Amniotic epithelial cell (primary cell): Measurements from ENCODE around the gene MYO5C.
"Not testable (repeated sequence)": the region's sequence is repeated elsewhere in the genome, so short reads cannot be mapped to it uniquely, and the experiment has no call there.

ENCODE experiments used
- DNase-seq: peaks from one replicate; pipeline ENCODE4 v3.0.0-alpha.2; 2010; ENCODE audit warnings: low read depth

Gene MYO5C

GRCh38 chr15:52306270-52306669 is 10.7 kb upstream of the MYO5C start:
- DNase-seq, result peak; percentile 79

- DNase-seq, result no peak
Observed at GRCh38 chr15:52303093-52303772, 7.6 kb upstream of the MYO5C start.

- no peak for DNase-seq
Observed at GRCh38 chr15:52301265-52301847, 5.8 kb upstream of the MYO5C start.

- no peak for DNase-seq
Observed at GRCh38 chr15:52294881-52295420, 653 bp downstream of the MYO5C start.

GRCh38 chr15:52292780-52293392 is 2.7 kb downstream of the MYO5C start:
- DNase-seq, result no peak

GRCh38 chr15:52291204-52291603 is 4.4 kb downstream of the MYO5C start:
- no peak for DNase-seq

- DNase-seq, result no peak
Observed at GRCh38 chr15:52290800-52291199, 4.8 kb downstream of the MYO5C start.

GRCh38 chr15:52290329-52290728 is 5.3 kb downstream of the MYO5C start:
- no peak for DNase-seq

GRCh38 chr15:52289629-52290081 is 5.9 kb downstream of the MYO5C start:
- DNase-seq, result no peak

- DNase-seq, result no peak
Observed at GRCh38 chr15:52288986-52289385, 6.6 kb downstream of the MYO5C start.

- peak; percentile 55 for DNase-seq
Observed at GRCh38 chr15:52288051-52288942, 7.3 kb downstream of the MYO5C start.

- no peak for DNase-seq
Observed at GRCh38 chr15:52287114-52287513, 8.5 kb downstream of the MYO5C start.

- not testable (repeated sequence) for DNase-seq
Observed at GRCh38 chr15:52285941-52286340, 9.7 kb downstream of the MYO5C start.

- DNase-seq, result peak; percentile 50
Observed at GRCh38 chr15:52284164-52284563, 11.4 kb downstream of the MYO5C start.

GRCh38 chr15:52283281-52283680 is 12.3 kb downstream of the MYO5C start:
- DNase-seq, result no peak

- no peak for DNase-seq
Observed at GRCh38 chr15:52282418-52282817, 13.2 kb downstream of the MYO5C start.

- no peak for DNase-seq
Observed at GRCh38 chr15:52281085-52282035, 14.2 kb downstream of the MYO5C start.

GRCh38 chr15:52280326-52281084 is 15.1 kb downstream of the MYO5C start:
- DNase-seq, result no peak

- no peak for DNase-seq
Observed at GRCh38 chr15:52278636-52279367, 16.8 kb downstream of the MYO5C start.
